ENCODE measurements around the gene CST9.

Gene CST9

DNA sequence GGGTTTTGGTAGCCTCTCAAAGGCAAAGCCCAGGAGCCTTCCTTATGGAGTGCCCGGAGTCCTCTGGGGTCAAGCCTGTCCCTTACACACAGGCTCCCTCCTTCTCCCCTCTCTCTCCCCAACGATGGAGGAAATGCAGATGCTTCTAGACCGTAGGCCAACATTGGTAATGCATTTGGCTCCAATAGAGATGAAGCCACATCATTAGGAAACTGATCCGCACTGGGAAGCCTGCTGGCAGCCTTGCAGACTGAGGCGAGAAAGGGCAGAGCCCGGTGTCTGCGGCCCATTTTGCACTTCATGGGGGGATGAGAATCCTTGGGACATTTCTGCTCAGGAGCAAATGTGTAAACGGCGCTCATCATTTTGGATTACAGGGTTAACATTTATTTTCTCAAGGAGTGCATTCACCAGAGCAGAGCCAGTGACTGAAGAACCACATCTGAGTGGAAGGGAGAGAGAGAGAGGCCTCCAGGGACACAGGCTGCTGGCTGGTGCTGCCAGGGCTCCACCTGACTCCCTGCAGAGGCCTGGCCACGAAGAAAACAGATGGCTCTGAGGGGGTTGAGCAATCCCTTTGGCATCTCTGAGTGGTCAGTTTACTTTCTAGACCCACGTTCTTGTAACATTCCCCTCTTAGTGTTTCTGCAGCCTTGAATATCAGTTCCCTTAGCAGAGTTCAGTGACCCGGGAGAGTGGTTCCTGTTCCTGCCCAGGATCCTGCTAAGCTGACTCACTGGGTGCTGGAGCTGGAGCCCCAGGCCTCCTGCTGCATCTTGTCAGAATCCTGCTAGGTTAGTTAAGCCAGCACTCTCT is 36.4 kb upstream of the CST9 start:
- TF ChIP-seq, protein P1, sequence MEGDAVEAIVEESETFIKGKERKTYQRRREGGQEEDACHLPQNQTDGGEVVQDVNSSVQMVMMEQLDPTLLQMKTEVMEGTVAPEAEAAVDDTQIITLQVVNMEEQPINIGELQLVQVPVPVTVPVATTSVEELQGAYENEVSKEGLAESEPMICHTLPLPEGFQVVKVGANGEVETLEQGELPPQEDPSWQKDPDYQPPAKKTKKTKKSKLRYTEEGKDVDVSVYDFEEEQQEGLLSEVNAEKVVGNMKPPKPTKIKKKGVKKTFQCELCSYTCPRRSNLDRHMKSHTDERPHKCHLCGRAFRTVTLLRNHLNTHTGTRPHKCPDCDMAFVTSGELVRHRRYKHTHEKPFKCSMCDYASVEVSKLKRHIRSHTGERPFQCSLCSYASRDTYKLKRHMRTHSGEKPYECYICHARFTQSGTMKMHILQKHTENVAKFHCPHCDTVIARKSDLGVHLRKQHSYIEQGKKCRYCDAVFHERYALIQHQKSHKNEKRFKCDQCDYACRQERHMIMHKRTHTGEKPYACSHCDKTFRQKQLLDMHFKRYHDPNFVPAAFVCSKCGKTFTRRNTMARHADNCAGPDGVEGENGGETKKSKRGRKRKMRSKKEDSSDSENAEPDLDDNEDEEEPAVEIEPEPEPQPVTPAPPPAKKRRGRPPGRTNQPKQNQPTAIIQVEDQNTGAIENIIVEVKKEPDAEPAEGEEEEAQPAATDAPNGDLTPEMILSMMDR (IDR thresholded peaks at IDR 0.05) = no peak
- Histone ChIP-seq H3K4me3 (no peak overlapping the region), H3K27ac (peak overlapping the region in 1 of 2 donors; percentile 19)
- no peak for DNase-seq (ENCODE audit: low spot score)

DNA sequence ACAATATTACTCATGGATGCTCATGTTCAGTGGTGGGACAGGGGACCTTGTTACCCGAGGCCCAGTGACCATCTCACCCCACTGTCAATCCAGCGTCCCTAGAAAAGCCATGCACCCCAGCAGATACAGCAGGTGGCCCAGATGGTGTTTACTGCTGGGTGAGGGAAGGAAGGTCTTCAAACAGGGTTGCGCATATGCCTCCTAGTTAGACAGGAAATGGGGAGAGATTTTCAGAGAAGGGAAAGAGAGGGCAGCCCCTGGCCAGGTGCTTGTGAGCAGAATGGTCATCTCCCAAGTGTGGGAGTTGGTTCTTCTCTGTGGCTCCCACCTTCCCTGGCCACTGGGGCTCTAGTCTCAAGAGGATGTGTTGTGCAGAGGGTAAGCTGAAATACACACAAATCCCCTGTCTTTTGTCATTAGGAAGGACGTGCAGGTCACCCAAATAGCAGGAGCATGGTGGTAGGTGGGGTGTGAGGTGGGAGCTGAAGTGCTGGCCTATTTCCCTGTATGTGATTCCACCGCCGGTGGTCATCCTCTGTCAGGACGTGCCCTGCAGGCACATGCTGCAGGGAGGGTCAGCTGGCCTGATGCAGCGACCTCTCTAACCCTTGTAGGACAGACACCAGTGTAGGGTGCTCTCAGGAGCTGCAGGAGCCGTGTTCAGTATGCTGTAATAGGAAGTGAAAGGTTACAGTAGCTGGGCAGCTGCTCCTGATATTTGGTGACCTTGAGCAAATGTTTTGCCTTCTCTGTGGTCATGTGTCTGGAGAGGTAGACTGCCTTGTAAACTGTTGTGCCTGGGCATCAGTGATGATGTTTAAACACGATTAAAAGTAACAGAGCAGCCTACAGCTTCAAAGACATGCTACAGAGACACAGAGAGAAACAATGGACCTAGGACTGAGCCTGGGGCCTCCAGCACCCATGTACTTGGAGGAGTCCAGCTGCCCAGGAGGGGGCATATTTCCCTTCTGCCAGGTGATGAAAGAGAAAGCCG is 35.3 kb upstream of the CST9 start:
- DNase-seq (ENCODE audit: low spot score) = no peak
- Histone ChIP-seq H3K4me3 (no peak overlapping the region), H3K27ac (no peak overlapping the region)
- TF ChIP-seq, protein P1 (IDR thresholded peaks at IDR 0.05) = no peak

DNA sequence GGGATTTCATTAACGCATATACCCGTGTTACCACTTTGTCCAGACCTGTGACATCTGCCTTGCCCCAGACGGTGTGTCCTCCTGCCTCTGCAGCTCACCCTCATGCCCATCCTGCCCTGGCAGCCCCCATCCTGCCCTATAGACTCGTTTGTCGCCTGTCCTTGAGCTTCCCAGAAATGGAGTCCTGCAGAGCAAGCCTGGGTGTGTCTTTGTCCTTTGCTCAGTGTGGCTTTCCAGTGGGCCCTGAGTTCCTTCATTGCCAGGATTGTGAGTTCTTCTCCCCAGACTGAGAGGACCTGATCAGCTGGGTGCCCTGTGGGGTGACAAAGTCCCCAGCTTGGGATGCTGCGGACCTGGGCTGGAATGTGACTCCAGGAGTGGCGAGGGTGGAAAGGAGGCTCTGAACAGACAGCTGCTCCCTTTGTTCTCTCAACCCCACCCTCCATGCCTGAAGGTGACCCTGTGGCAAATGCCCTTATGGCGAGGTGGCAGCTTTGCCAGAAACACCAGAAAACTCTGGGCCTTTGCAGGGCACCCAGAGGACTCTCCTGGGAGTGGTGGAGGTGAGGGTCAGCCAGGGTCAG is 34.4 kb upstream of the CST9 start:
- TF ChIP-seq, protein P1 (IDR thresholded peaks at IDR 0.05) = no peak
- no peak for DNase-seq (ENCODE audit: low spot score)

GRCh38 chr20:23639490-23639958 is 33.8 kb upstream of the CST9 start:
- H3K4me3 ChIP-seq = no peak overlapping the region
- H3K27ac ChIP-seq = no peak overlapping the region
- TF ChIP-seq, protein P1 (IDR thresholded peaks at IDR 0.05) = no peak
- no peak for DNase-seq (ENCODE audit: low spot score)

More for the DNA sequence above, 34.4 kb upstream of the CST9 start:
- Histone ChIP-seq H3K4me3 (no peak overlapping the region), H3K27ac (no peak overlapping the region)

- Histone ChIP-seq H3K27ac (peak overlapping the region; percentile 76 to 97), H3K4me3 (peak overlapping the region; percentile 91)
- TF ChIP-seq, protein P1 (IDR thresholded peaks at IDR 0.05) = no peak
These were observed 32.6 kb upstream of the CST9 start for GRCh38 chr20:23638309-23638708.

GRCh38 chr20:23637282-23638221 is 31.8 kb upstream of the CST9 start, which contains the start of gene CST3:
TSS of gene CST3 (minus strand) at chr20:23637955. CDS start at chr20:23637862, 93 bp downstream.
- peak within 1 kb of the TSS; percentile 76 to 97 for H3K27ac ChIP-seq
- H3K4me3 ChIP-seq = peak within 1 kb of the TSS; percentile 91
- peak; percentile 92 for DNase-seq (ENCODE audit: low spot score)
- TF ChIP-seq, protein P1 (IDR thresholded peaks at IDR 0.05) = no peak

More at GRCh38 chr20:23638309-23638708, 32.6 kb upstream of the CST9 start:
- DNase-seq (ENCODE audit: low spot score) = no peak
